Lower leg skin (tissue), 3 donors: ENCODE measurements around the gene TERT.

Experiments used
- CTCF ChIP-seq, 3 donors: fragments of 450-650 bp; IDR thresholded peaks; one replicate each; pipeline ENCODE4 v1.5.1; 2016; ENCODE audit warnings: antibody characterized with exemption in 3 of 3, mild to moderate bottlenecking in 3 of 3, moderate library complexity in 2 of 3
- POLR2A ChIP-seq, 2 donors: fragments of 450-650 bp; IDR thresholded peaks; one replicate each; pipeline ENCODE4 v1.6.1; 2016 to 2017; ENCODE audit warnings: antibody characterized with exemption in 2 of 2, mild to moderate bottlenecking in 1 of 2, moderate library complexity in 1 of 2

- no peak for TF ChIP-seq CTCF (IDR thresholded peaks at IDR 0.05)
- TF ChIP-seq POLR2A (IDR thresholded peaks at IDR 0.05) = no peak
These were observed 19.7 kb upstream of the TERT start for GRCh38 chr5:1314564-1314982.
